Osteoblast (primary cell): ENCODE data around the gene EPS8. TPM values are rescaled to one million over a fixed set of nuclear protein-coding genes. Genes with fewer than 3 reads are reported as not detected.
"Not testable (repeated sequence)": the region's sequence is repeated elsewhere in the genome, so short reads cannot be mapped to it uniquely, and the experiment has no call there.

Experiments used
- DNase-seq: peaks from one replicate; pipeline ENCODE4 v3.0.0; 2011; ENCODE audit warnings: low spot score, mixed read lengths; ENCODE audit not compliant: insufficient read length; ENCODE audit errors: missing footprints
- H2AFZ ChIP-seq: 2 replicates; pipeline ENCODE4 v1.6.0; 2011; ENCODE audit warnings: mild to moderate bottlenecking, low read length
- H3K27ac ChIP-seq: 2 replicates; pipeline ENCODE4 v1.5.1; 2011; ENCODE audit warnings: mild to moderate bottlenecking, low read depth, low read length, moderate library complexity
- H3K27me3 ChIP-seq: 2 replicates; pipeline ENCODE4 v1.6.0; 2012; ENCODE audit warnings: mild to moderate bottlenecking, control low read depth, inconsistent platforms, low read length, moderate library complexity; ENCODE audit not compliant: insufficient read depth
- H3K36me3 ChIP-seq: 2 replicates; pipeline ENCODE4 v1.5.1; 2011; ENCODE audit warnings: mild to moderate bottlenecking, low read length, control low read depth, moderate library complexity; ENCODE audit not compliant: insufficient read depth
- H3K4me1 ChIP-seq: 2 replicates; pipeline ENCODE4 v1.5.1; 2011; ENCODE audit warnings: mild to moderate bottlenecking, low read length, control low read depth, moderate library complexity; ENCODE audit not compliant: insufficient read depth
- H3K4me2 ChIP-seq: 2 replicates; pipeline ENCODE4 v1.6.0; 2011; ENCODE audit warnings: mild to moderate bottlenecking, low read length; ENCODE audit not compliant: insufficient read depth
- H3K4me3 ChIP-seq: fragments of 200-600 bp; sonication (generic); 3 replicates; pipeline ENCODE4 v1.5.1; 2012; ENCODE audit warnings: mild to moderate bottlenecking, low read length, inconsistent platforms; ENCODE audit not compliant: insufficient read depth
- H3K79me2 ChIP-seq: 2 replicates; pipeline ENCODE4 v1.6.0; 2012; ENCODE audit warnings: mild to moderate bottlenecking, low read length, control low read depth, inconsistent platforms; ENCODE audit not compliant: insufficient read depth
- H3K9me3 ChIP-seq: 2 replicates; pipeline ENCODE4 v1.5.1; 2011; ENCODE audit warnings: low read depth, low read length, control low read depth
- H4K20me1 ChIP-seq: 2 replicates; pipeline ENCODE4 v1.6.0; 2012; ENCODE audit warnings: mild to moderate bottlenecking, low read length, control low read depth; ENCODE audit not compliant: insufficient read depth
- total RNA-seq: library from RNA; depleted of rRNA; stranded (reverse); fragments of >200 nt; gene quantifications from 2 replicates; pipeline ENCODE4 v1.2.3, GENCODE V29; 2012
- TF ChIP-seq, protein P1 (sequence below): IDR thresholded peaks from 2 replicates; pipeline ENCODE4 v1.5.1; 2011; ENCODE audit warnings: mild to moderate bottlenecking, low read depth, low read length, moderate library complexity; ENCODE audit errors: extremely low read depth

EPS8 gene
- total RNA-seq, 1 donor: 160 TPM

GRCh38 chr12:15770021-15770420 lies 19.2 kb downstream of the EPS8 start:
- Histone ChIP-seq H2AFZ (no peak overlapping the region), H4K20me1 (no peaks in the 10 kb centered on the region), H3K27me3 (no peaks in the 10 kb centered on the region), H3K36me3 (no peaks in the 10 kb centered on the region), H3K4me1 (peaks cover 36% of the 10 kb centered on the region), H3K4me3 (no peak overlapping the region), H3K79me2 (peaks cover 94% of the 10 kb centered on the region), H3K27ac (peak overlapping the region; percentile 78), H3K9me3 (no peaks in the 10 kb centered on the region), H3K4me2 (peak overlapping the region; percentile 21)
- TF ChIP-seq, protein P1, sequence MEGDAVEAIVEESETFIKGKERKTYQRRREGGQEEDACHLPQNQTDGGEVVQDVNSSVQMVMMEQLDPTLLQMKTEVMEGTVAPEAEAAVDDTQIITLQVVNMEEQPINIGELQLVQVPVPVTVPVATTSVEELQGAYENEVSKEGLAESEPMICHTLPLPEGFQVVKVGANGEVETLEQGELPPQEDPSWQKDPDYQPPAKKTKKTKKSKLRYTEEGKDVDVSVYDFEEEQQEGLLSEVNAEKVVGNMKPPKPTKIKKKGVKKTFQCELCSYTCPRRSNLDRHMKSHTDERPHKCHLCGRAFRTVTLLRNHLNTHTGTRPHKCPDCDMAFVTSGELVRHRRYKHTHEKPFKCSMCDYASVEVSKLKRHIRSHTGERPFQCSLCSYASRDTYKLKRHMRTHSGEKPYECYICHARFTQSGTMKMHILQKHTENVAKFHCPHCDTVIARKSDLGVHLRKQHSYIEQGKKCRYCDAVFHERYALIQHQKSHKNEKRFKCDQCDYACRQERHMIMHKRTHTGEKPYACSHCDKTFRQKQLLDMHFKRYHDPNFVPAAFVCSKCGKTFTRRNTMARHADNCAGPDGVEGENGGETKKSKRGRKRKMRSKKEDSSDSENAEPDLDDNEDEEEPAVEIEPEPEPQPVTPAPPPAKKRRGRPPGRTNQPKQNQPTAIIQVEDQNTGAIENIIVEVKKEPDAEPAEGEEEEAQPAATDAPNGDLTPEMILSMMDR: no peak
- no peak for DNase-seq

DNA sequence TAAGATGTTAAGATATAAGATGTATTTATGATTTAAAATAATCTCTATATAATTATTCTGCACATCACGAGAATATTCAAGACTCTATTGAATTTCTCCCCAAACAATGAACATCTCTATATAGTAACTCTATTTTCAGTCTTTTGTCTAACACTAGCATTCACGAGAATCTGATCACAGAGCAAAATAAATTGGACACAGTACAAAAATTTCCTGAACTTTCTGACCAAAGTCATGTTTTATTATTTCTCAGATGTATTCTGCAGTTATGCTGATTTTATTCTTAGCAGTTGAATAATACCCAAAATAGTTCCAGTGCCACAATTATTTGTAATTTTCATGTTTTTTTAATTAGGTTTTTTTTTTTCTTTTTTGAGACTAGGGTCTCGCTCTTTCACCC lies 19.6 kb downstream of the EPS8 start:
- H3K36me3 ChIP-seq: no peaks in the 10 kb centered on the region
- H3K4me1 ChIP-seq: peaks cover 33% of the 10 kb centered on the region
- H3K4me3 ChIP-seq: no peak overlapping the region
- DNase-seq: no peak
- H4K20me1 ChIP-seq: no peaks in the 10 kb centered on the region
- no peaks in the 10 kb centered on the region for H3K27me3 ChIP-seq
- H3K27ac ChIP-seq: peak overlapping the region; percentile 78
- TF ChIP-seq, protein P1: no peak
- peaks cover 94% of the 10 kb centered on the region for H3K79me2 ChIP-seq
- H3K9me3 ChIP-seq: no peaks in the 10 kb centered on the region
- no peak overlapping the region for H2AFZ ChIP-seq
- peak overlapping the region; percentile 21 for H3K4me2 ChIP-seq

DNA sequence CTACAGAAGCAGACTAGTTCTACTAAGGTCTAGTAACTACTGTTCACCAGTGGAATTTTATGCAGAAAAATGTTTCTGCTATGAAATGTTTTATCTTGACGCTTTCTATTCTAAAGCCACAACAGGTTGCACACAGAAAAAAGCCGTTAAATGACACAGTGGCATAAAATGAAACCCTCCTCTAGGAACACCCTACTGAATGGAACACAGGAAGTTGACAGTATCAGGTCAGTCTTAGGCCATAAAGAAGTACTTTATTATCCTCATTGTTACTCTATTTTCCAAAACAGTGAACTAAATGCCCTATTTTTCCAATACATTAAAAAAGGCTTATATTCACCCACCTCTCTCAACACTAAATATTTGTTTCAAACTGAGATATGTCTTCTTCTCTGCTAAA lies 21.9 kb downstream of the EPS8 start:
- Histone ChIP-seq H3K79me2 (peaks cover 96% of the 10 kb centered on the region), H3K4me3 (no peak overlapping the region), H3K27ac (no peak overlapping the region), H4K20me1 (no peaks in the 10 kb centered on the region), H2AFZ (no peak overlapping the region), H3K4me2 (no peak overlapping the region), H3K27me3 (no peaks in the 10 kb centered on the region), H3K9me3 (no peaks in the 10 kb centered on the region), H3K36me3 (peaks cover 4% of the 10 kb centered on the region), H3K4me1 (peaks cover 27% of the 10 kb centered on the region)
- DNase-seq: no peak
- TF ChIP-seq, protein P1: no peak

DNA sequence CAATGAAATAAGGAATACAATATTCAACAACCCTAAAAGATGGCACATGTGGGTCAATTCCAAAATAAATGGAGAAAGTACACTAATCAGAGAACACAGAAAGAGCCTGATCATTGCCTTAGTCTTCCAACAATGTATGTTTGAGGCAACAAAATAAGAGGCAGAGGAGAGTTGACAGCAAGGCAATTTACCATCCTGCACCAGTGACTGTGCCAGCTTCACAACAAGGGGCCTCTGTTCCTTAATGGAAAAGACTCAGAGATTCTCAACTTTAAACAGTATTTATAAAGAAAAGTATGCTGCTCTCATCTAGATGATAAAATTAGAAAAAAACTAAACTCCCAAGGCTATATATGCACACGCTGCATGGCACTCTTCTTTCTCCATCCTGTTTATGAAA lies 25.9 kb downstream of the EPS8 start:
- no peaks in the 10 kb centered on the region for H3K27me3 ChIP-seq
- H4K20me1 ChIP-seq: no peaks in the 10 kb centered on the region
- no peak overlapping the region for H3K4me3 ChIP-seq
- H3K4me2 ChIP-seq: no peak overlapping the region
- peaks cover 4% of the 10 kb centered on the region for H3K36me3 ChIP-seq
- H3K27ac ChIP-seq: no peak overlapping the region
- peaks cover 100% of the 10 kb centered on the region for H3K79me2 ChIP-seq
- no peak for DNase-seq
- H3K9me3 ChIP-seq: no peaks in the 10 kb centered on the region
- H3K4me1 ChIP-seq: peaks cover 7% of the 10 kb centered on the region
- no peak overlapping the region for H2AFZ ChIP-seq
- TF ChIP-seq, protein P1: no peak

- H3K27ac ChIP-seq, H3K27me3 ChIP-seq, H3K9me3 ChIP-seq, H3K36me3 ChIP-seq, DNase-seq, H2AFZ ChIP-seq, H4K20me1 ChIP-seq, H3K4me3 ChIP-seq, H3K4me2 ChIP-seq: not testable (repeated sequence)
- Histone ChIP-seq H3K4me1 (peaks cover 19% of the 10 kb centered on the region), H3K79me2 (peaks cover 100% of the 10 kb centered on the region)
Measured at GRCh38 chr12:15762162-15762561, 27.0 kb downstream of the EPS8 start.
